ENCODE results near the gene LCA5L. TPM values are rescaled to one million over a fixed set of nuclear protein-coding genes. Genes with fewer than 3 reads are reported as not detected.

The LCA5L gene
- total and polyA plus RNA-seq, 12 donors: 0.21 to 2.1 (median 0.78) TPM

- 85 to 86% methylated on average over 6 of the region's 6 CpGs for WGBS, 2 donors
- H3K27ac ChIP-seq: no peak overlapping the region
These were observed 81.7 kb downstream of the LCA5L start for GRCh38 chr21:39363607-39364555.

GRCh38 chr21:39362733-39363132 lies 82.8 kb downstream of the LCA5L start:
- intact Hi-C loops (cut with DNase I): no loop called here
- Histone ChIP-seq H3K36me3 (no peaks in the 10 kb centered on the region), H3K4me3 (no peak overlapping the region), H3K27ac (no peak overlapping the region), H3K4me1 (no peaks in the 10 kb centered on the region), H3K9me3 (no peaks in the 10 kb centered on the region), H3K27me3 (no peaks in the 10 kb centered on the region)
- WGBS, 2 donors: 91 to 94% methylated on average over 3 of the region's 3 CpGs
- DNase-seq: no peak
- no peak for ATAC-seq
- TF ChIP-seq CTCF (IDR thresholded peaks at IDR 0.05): no peak

More at GRCh38 chr21:39363607-39364555, 81.7 kb downstream of the LCA5L start:
- DNase-seq (no peak), ATAC-seq (no peak)
- intact Hi-C loops (cut with DNase I): no loop called here
- TF ChIP-seq CTCF (IDR thresholded peaks at IDR 0.05): no peak
- Histone ChIP-seq H3K4me3 (no peak overlapping the region), H3K4me1 (no peaks in the 10 kb centered on the region), H3K36me3 (no peaks in the 10 kb centered on the region), H3K27me3 (no peaks in the 10 kb centered on the region), H3K9me3 (no peaks in the 10 kb centered on the region)

GRCh38 chr21:39359382-39359781 lies 86.2 kb downstream of the LCA5L start:
- no peak for ATAC-seq
- Histone ChIP-seq H3K9me3 (no peaks in the 10 kb centered on the region), H3K27ac (no peak overlapping the region), H3K36me3 (no peaks in the 10 kb centered on the region), H3K27me3 (no peaks in the 10 kb centered on the region), H3K4me1 (no peaks in the 10 kb centered on the region), H3K4me3 (no peak overlapping the region)
- WGBS, 2 donors: 73 to 76% methylated on average over 4 of the region's 4 CpGs
- TF ChIP-seq CTCF (IDR thresholded peaks at IDR 0.05): no peak
- intact Hi-C loops (cut with DNase I): no loop called here
- DNase-seq: no peak

Small RNA genes lying within 50 kb of the gene (microRNA-seq; reads per million reads assigned to microRNA genes)
- 0 reads per million in 2 donors for gene MIR6508

Other genes with a start within 250 kb of the LCA5L start
- 10 to 100 TPM; 30.2 to 38.8 (median 34.6) TPM for gene BRWD1, start 132.1 kb downstream of the LCA5L start, total RNA-seq
- gene BRWD1, start 132.1 kb downstream of the LCA5L start, polyA plus RNA-seq: 10 to 100 TPM in 1 of 2 donors, 1 to 10 TPM in 1; 8.5 to 12.7 TPM
- 10 to 100 TPM; 49.4 to 73.6 (median 59.3) TPM for gene HMGN1, start 96.7 kb downstream of the LCA5L start, total RNA-seq
- gene HMGN1, start 96.7 kb downstream of the LCA5L start, polyA plus RNA-seq: 10 to 100 TPM; 46.2 to 79.0 TPM
- 100 to 1,000 TPM in 8 of 10 donors, 10 to 100 TPM in 2; 89.3 to 223 (median 144) TPM for gene SH3BGR, start 6.2 kb upstream of the LCA5L start, total RNA-seq
- 100 to 1,000 TPM in 1 of 2 donors, 10 to 100 TPM in 1; 87.8 to 243 TPM for gene SH3BGR, start 6.2 kb upstream of the LCA5L start, polyA plus RNA-seq
- under 1 TPM in 9 of 10 donors, not detected in 1; 0.02 to 0.81 (median 0.17) TPM for gene B3GALT5, start 167.2 kb upstream of the LCA5L start, total RNA-seq
- under 1 TPM; under 0.01 TPM for gene B3GALT5, start 167.2 kb upstream of the LCA5L start, polyA plus RNA-seq